ENCODE data around the gene ATP1A2.

ATP1A2 gene

DNA sequence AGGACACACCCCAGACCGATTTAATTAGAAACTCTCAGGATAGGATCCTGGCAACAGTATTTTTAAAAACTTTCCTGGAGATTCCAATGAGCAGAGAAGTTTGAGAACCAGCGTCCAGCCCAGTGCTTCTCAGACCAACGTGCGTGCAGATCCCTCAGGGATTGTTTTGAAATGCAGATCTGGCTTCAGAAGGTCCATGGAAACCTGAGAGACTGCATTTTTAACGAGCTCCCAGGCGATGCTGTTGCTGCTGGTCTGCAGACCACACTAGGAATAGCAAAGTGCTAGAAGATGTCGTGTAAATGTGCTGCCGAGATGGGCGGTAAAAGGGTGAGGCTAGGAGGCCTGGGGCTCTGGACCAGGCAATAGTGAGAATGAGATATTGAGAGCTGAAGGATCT lies 56.4 kb downstream of the ATP1A2 start:
- DNase-seq (ENCODE audit: low read depth in 3 of 3) = no peak

DNA sequence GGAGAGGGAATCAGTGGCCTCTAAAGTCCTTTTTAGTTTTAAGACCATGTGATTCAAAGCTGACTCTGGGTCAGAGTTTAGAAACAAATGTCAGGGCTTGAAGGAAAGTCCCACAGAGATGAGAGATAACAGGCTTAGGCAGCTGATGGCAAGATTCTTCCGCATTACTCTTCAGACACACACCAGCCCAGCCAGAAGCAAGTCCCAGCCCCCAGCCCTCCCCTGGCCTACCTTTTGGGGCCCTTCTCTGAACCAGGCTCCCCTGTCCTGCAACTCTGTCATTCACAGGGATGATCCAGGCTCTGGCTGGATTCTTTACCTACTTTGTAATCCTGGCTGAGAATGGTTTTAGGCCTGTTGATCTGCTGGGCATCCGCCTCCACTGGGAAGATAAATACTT lies 61.7 kb downstream of the ATP1A2 start:
- no peak for DNase-seq (ENCODE audit: low read depth in 3 of 3)

- DNase-seq (ENCODE audit: low read depth in 3 of 3) = no peak
Measured at GRCh38 chr1:160177667-160178066, 62.1 kb downstream of the ATP1A2 start.

DNA sequence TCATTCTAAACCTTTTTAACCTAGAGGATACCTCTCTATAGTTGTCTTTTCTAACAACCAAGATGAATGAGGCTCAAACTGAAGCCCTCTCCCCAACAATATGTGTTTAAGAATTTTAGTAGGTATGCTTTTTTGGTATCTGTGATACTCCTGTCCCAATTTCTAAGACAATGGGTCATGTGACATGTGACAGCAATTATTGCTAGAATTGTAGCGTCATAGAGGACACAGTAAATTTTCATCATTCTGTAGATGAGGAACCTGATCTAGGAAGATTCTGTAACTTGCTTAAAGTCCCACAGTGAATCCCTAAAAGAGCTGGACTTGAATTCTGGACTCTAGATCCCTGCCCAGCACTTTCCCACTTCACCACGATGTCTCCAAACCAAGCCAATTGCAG lies 63.2 kb downstream of the ATP1A2 start:
- DNase-seq (ENCODE audit: low read depth in 3 of 3) = no peak

- no peak for DNase-seq (ENCODE audit: low read depth in 3 of 3)
Measured at GRCh38 chr1:160179336-160179735, 63.8 kb downstream of the ATP1A2 start.

- DNase-seq (ENCODE audit: low read depth in 3 of 3) = no peak
Measured at GRCh38 chr1:160186246-160186645, 70.7 kb downstream of the ATP1A2 start.

GRCh38 chr1:160186729-160187128 lies 71.2 kb downstream of the ATP1A2 start:
- DNase-seq (ENCODE audit: low read depth in 3 of 3) = no peak

DNA sequence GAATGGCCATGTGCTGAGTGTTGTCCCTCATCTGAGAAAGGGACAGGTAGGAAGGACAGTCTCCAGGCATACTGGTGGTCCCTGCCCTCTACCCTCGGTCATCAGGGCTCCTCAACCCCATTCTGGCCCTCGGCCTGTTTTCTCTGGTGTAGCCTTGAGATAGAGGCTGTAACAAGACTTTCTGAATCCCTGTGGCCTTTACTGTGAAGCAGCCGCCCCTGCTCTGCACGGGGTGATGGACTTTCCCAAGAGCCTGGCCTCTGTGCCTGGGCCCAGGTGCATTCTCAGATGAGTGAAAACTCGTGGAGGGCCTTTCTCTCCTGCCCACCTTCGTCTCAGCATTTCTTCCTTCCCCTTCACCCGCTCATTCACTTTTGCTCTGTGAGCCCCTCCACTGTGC lies 71.8 kb downstream of the ATP1A2 start:
- DNase-seq (ENCODE audit: low read depth in 3 of 3) = no peak

DNA sequence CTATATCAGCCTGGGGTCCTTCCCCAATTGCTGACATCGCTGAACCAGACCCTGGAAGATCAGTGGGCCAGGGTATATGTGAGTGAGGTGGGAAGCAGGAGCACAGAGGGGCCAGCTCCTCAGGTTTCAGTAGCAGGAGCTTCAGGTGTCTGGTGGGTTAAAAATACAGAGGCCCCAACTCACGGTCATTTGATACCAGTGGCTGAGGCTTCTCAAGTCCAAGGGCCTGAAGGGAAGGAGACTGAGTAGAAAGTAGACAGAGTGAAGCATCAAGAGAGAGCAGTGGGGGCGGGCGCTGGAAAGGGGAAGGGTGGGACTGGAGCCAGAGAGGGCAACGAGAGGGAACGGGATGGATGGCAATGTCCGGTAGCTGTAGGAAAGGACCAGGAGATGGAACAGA lies 72.8 kb downstream of the ATP1A2 start:
- no peak for DNase-seq (ENCODE audit: low read depth in 3 of 3)

GRCh38 chr1:160189649-160190625 lies 74.4 kb downstream of the ATP1A2 start, which contains the start of gene CASQ1:
Gene CASQ1 (plus strand): TSS chr1:160190575. CDS start chr1:160190752, 177 bp downstream.
- no peak for DNase-seq (ENCODE audit: low read depth in 3 of 3)

DNA sequence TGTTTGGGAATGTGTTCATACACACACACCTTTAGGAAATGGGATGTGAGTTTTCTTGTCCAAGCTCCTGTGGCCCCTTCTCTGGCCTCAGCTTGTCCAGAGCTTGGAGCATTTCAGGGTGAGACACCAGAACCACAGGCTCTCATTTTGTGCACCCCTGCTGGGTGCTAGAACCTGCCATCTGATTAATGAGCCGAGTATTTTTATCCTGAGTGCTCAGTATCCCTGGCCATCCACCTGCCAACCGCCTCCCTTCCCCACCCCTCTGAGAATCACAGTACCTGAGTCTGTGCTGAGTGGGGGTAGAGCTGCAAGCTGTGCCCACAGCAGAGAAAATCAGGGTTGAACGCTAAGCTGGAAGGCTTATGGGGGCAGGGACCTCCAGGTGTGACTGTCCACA lies 76.2 kb downstream of the ATP1A2 start:
- no peak for DNase-seq (ENCODE audit: low read depth in 3 of 3)

GRCh38 chr1:160192234-160192633 lies 76.7 kb downstream of the ATP1A2 start:
- no peak for DNase-seq (ENCODE audit: low read depth in 3 of 3)
